ENCODE results near the gene BMERB1. TPM values are rescaled to one million over a fixed set of nuclear protein-coding genes. Genes with fewer than 3 reads are reported as not detected.

The BMERB1 gene
- polyA plus RNA-seq, 1 of the 3 experiments (the other 2 are of a cell fraction) = 33.9 TPM

GRCh38 chr16:15459791-15460190 is 25.4 kb downstream of the BMERB1 start:
- H3K9me2 ChIP-seq = no peaks in the 10 kb centered on the region
- no peaks in the 10 kb centered on the region for H3K27me3 ChIP-seq (ENCODE audit: insufficient read depth)
- H3K36me3 ChIP-seq (replicated peaks in 1 of 2; ENCODE audit: control insufficient read depth in 1 of 2, insufficient read depth in 2 of 2, low read length in 1 of 2) = no peaks in the 10 kb centered on the region
- TF ChIP-seq TEAD4 (IDR thresholded peaks at IDR 0.05; ENCODE audit: borderline replicate concordance, insufficient read depth) (no peak), GATA2 (CRISPR knock-in tag; IDR thresholded peaks at IDR 0.05) (no peak), YY1 (IDR thresholded peaks at IDR 0.05; ENCODE audit: low read depth) (no peak), FOSL2 (IDR thresholded peaks at IDR 0.05; ENCODE audit: borderline replicate concordance, low read depth) (no peak), TCF12 (IDR thresholded peaks at IDR 0.05) (no peak), USF1 (IDR thresholded peaks at IDR 0.05; ENCODE audit: borderline replicate concordance, low read depth) (no peak), SIN3A (IDR thresholded peaks at IDR 0.05; ENCODE audit: borderline replicate concordance, low read depth, low read length) (no peak), RAD21 (IDR thresholded peaks at IDR 0.05; ENCODE audit: low read length) (no peak), IRF3 (IDR thresholded peaks at IDR 0.05; ENCODE audit: low read depth, low read length) (no peak), CHD2 (IDR thresholded peaks at IDR 0.05; ENCODE audit: low read length, partially characterized antibody) (no peak), MAX (IDR thresholded peaks at IDR 0.05; ENCODE audit: low read depth) (no peak), ELF1 (IDR thresholded peaks at IDR 0.05) (no peak)
- TF ChIP-seq, protein P1, sequence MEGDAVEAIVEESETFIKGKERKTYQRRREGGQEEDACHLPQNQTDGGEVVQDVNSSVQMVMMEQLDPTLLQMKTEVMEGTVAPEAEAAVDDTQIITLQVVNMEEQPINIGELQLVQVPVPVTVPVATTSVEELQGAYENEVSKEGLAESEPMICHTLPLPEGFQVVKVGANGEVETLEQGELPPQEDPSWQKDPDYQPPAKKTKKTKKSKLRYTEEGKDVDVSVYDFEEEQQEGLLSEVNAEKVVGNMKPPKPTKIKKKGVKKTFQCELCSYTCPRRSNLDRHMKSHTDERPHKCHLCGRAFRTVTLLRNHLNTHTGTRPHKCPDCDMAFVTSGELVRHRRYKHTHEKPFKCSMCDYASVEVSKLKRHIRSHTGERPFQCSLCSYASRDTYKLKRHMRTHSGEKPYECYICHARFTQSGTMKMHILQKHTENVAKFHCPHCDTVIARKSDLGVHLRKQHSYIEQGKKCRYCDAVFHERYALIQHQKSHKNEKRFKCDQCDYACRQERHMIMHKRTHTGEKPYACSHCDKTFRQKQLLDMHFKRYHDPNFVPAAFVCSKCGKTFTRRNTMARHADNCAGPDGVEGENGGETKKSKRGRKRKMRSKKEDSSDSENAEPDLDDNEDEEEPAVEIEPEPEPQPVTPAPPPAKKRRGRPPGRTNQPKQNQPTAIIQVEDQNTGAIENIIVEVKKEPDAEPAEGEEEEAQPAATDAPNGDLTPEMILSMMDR (IDR thresholded peaks at IDR 0.05) = no peak
- H3K9ac ChIP-seq = no peak overlapping the region
- no peak overlapping the region for H3K4me3 ChIP-seq (ENCODE audit: low read depth in 2 of 2, low read length in 1 of 2)
- H3K4me2 ChIP-seq = no peak overlapping the region
- H3F3A ChIP-seq (replicated peaks; ENCODE audit: insufficient read depth) = no peaks in the 10 kb centered on the region
- H3K9me3 ChIP-seq = no peaks in the 10 kb centered on the region
- DNase-seq = no peak
- H3K27ac ChIP-seq (ENCODE audit: low read depth in 2 of 2, low read length in 1 of 2) = no peak overlapping the region
- H3K79me2 ChIP-seq (ENCODE audit: insufficient read depth) = peaks cover 14% of the 10 kb centered on the region; the same call in 1 of the 2 replicates
- peaks cover 4% of the 10 kb centered on the region; the same call in 1 of the 2 replicates for H4K20me1 ChIP-seq (ENCODE audit: insufficient read depth)
- 100% methylated on average over 1 of the region's 1 CpG for WGBS (ENCODE audit: low lambda C conversion rate)
- ChIA-PET CTCF (no interaction called here), POLR2A (no interaction called here)
- H2AFZ ChIP-seq (ENCODE audit: low read depth) = no peak overlapping the region
- H3K4me1 ChIP-seq (ENCODE audit: control insufficient read depth in 1 of 2, insufficient read depth in 2 of 2, low read depth in 1 of 2, low read length in 1 of 2) = 0 out of 4 replicates have a peak, but pooled peaks cover 0 to 5% of the 10 kb centered on the region in 2 experiments

DNA sequence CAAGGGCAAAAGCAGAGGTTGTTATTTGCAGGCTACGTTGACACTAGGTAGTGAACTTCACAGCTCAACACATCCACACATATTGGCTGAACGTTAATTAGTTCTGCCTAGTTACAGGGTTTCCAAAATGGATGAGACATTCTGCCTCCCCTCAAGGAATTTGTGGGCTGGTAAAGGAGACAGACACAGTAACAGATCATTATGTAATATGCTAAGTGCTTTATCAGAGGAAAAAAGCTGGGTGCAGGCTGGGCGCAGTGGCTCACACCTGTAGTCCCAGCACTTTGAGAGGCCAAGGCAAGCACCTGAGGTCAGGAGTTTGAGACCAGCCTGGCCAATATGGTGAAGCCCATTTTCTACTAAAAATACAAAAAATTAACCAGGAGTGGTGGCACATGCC is 26.2 kb downstream of the BMERB1 start:
- no peak for DNase-seq
- Histone ChIP-seq H3K9me3 (no peaks in the 10 kb centered on the region), H4K20me1 (ENCODE audit: insufficient read depth) (peaks cover 4% of the 10 kb centered on the region; the same call in 1 of the 2 replicates), H3K9ac (no peak overlapping the region), H3K4me1 (ENCODE audit: control insufficient read depth in 1 of 2, insufficient read depth in 2 of 2, low read depth in 1 of 2, low read length in 1 of 2) (0 out of 4 replicates have a peak, but pooled peaks cover 0 to 5% of the 10 kb centered on the region in 2 experiments), H3K4me3 (ENCODE audit: low read depth in 2 of 2, low read length in 1 of 2) (no peak overlapping the region), H3K27ac (ENCODE audit: low read depth in 2 of 2, low read length in 1 of 2) (no peak overlapping the region), H3K27me3 (ENCODE audit: insufficient read depth) (no peaks in the 10 kb centered on the region), H3F3A (replicated peaks; ENCODE audit: insufficient read depth) (no peaks in the 10 kb centered on the region), H3K36me3 (replicated peaks in 1 of 2; ENCODE audit: control insufficient read depth in 1 of 2, insufficient read depth in 2 of 2, low read length in 1 of 2) (no peaks in the 10 kb centered on the region), H2AFZ (ENCODE audit: low read depth) (no peak overlapping the region), H3K4me2 (no peak overlapping the region), H3K79me2 (ENCODE audit: insufficient read depth) (peaks cover 14% of the 10 kb centered on the region; the same call in 1 of the 2 replicates), H3K9me2 (no peaks in the 10 kb centered on the region)
- CTCF ChIA-PET = no interaction called here
- no peak for TF ChIP-seq MXI1 (IDR thresholded peaks at IDR 0.05; ENCODE audit: low read depth, low read length)
- POLR2A ChIA-PET = no interaction called here
- 98% methylated on average over 3 of the region's 3 CpGs for WGBS (ENCODE audit: low lambda C conversion rate)
